ENCODE measurements around the gene EVI5.

Gene EVI5

DNA sequence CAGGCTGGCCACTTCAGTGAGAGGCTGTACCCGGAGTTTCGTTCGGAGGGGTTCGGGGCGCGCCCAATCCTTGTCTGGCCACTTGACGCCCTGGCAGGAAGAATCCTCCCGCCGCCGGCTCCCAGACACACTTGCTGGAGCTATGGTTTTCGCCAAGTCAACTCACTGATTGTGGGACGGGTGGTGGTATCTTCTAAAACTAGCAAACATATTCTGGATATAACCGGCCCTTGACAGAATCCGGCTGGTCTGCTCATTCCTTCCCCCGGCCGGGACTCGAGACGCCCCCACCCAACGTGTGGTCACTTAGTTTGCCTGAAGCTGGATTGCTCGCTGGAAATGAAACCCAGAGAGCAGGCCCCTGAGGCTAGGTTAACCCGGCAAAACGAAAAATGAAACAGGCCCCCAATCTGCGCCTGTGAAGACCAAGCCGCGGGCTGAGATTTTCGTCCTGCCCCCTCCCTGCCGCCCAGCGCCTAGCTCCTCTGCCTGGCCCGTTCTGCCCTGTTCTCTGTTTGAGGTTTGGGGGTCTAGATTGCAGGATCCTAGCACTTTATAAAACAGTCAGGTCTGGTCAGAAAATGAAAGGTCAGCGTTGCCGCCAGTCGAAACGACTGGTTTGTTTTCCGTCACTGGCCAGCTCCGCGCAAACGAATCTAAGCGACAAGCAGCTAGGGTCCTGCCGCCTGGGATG is 302.8 kb downstream of the EVI5 start:
- DNase-seq: no peak
- in situ Hi-C loops (cut with MboI; ENCODE audit: low pct_unique_long_range_greater_than_20kb, low sequenced_read_pairs): loop anchor here (10.0 kb wide), 1 partner anchor 123 kb away; no protein-coding TSS in a partner anchor

DNA sequence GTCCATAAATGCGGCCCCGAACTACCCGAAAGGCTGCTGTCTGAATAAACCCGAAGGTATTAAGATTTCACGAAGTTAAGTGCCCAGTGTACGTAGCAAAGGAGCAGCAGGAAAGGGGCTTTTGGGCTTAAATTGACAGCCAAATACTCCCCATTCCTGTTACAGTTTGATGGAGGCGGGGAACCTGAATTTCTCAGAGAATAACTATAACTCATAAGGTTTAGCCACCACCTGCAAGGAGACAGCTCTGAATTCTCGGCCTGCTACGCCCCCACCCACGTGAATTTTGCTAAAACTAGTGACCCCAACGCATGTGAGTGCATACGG is 303.3 kb downstream of the EVI5 start:
- DNase-seq: no peak
- in situ Hi-C loops (cut with MboI; ENCODE audit: low pct_unique_long_range_greater_than_20kb, low sequenced_read_pairs): loop anchor here (10.0 kb wide), 1 partner anchor 123 kb away; no protein-coding TSS in a partner anchor

DNA sequence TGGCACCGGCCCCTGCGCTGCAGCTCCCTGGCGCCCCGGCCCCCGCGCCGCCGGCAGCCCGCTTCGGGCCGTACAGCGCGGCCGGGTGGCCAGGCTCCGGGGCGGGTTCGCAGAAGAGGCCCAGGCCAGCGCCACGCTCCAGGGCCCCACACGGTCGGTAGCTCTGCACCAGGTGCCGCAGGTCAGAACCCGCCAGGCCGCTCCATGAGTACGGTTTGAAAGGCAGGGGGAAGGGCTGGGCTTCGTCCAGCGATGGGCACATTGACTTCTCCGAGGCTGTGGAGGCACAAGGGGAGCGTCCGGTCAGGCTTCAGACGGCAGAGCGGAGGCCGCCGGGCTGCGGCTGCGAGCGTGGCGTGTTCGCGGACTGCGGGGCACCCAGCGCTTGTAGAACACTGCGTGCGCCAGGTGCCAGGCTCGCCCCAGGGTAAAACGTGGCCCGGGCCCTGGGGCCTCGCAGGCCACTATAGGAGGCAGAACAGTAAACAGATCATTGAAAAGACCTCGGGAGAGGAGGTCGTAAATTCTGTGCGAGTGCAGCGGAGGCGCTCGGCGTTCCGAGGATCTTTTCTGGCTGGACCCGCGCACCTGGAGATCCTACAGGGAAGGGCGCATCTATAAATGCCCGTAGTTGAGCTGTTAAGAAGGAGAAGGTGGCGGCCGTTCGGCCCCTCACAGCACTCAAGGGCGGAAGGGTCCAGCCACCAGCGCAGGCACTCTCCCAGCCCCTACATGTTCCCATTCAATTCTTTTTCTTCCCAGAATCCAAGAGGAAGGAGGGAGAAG is 303.9 kb downstream of the EVI5 start:
- in situ Hi-C loops (cut with MboI; ENCODE audit: low pct_unique_long_range_greater_than_20kb, low sequenced_read_pairs): loop anchor here (10.0 kb wide), 1 partner anchor 124 kb away; no protein-coding TSS in a partner anchor
- no peak for DNase-seq

GRCh38 chr1:92480200-92480812 is 304.6 kb downstream of the EVI5 start:
- no peak for DNase-seq
- in situ Hi-C loops (cut with MboI; ENCODE audit: low pct_unique_long_range_greater_than_20kb, low sequenced_read_pairs): loop anchor here (10.0 kb wide), 1 partner anchor 124 kb away; no protein-coding TSS in a partner anchor

DNA sequence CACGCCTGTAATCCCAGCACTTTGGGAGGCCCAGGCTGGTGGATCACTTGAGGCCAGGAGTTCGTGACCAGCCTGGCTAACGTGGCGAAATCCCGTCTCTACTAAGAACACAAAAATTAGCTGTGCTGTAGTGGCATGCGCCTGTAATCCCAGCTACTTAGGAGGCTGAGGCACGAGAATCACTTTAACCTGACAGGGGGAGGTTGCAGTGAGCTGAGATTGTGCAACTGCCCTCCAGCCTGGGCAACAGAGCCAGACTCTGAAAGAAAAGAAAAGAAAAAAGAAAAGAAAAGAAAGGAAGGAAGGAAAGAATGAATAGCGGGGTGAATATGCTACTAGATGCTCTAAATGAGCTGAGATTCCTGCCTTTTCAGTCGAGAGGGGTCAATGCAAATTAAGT is 305.3 kb downstream of the EVI5 start:
- no peak for DNase-seq
- in situ Hi-C loops (cut with MboI; ENCODE audit: low pct_unique_long_range_greater_than_20kb, low sequenced_read_pairs): no loop called here

GRCh38 chr1:92478393-92478792 is 306.5 kb downstream of the EVI5 start:
- DNase-seq: peak; percentile 12
- in situ Hi-C loops (cut with MboI; ENCODE audit: low pct_unique_long_range_greater_than_20kb, low sequenced_read_pairs): no loop called here

- peak; percentile 83 for DNase-seq
- in situ Hi-C loops (cut with MboI; ENCODE audit: low pct_unique_long_range_greater_than_20kb, low sequenced_read_pairs): no loop called here
Observed at GRCh38 chr1:92476071-92476631, 308.8 kb downstream of the EVI5 start.

- no peak for DNase-seq
- in situ Hi-C loops (cut with MboI; ENCODE audit: low pct_unique_long_range_greater_than_20kb, low sequenced_read_pairs): no loop called here
Observed at GRCh38 chr1:92475029-92475428, 309.9 kb downstream of the EVI5 start.

DNA sequence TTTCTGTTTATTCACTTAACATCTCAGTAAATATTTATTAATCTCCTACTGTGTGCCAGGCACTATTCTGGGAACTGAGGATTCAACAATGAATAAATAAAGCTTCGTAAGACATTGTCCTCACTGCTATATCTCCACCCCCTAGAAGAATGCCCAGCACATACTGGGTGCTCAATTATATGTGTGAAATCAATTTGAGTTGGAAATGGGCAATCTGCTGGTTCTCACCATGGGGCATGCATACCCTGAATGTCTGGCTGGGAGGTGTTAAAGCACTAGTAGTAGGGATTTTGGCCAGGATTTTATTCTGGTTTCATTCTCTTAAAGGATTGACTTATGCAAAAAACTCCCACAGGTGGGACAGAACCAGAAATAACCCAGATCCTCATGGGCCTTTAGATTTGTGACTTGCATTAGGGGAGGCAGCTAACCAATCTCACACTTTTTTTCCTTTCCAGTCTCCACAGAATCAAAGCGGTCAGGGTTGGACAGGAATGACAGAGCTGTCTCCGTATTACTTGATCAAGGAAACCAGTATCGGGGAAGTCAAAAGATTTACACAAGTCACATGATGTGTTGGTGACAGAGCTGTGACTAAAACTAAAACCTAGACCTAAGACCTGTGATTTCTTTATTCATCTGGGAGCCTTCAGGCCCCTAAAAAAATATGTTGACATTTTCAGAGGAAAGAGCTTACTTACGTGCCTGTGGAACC is 311.0 kb downstream of the EVI5 start:
- in situ Hi-C loops (cut with MboI; ENCODE audit: low pct_unique_long_range_greater_than_20kb, low sequenced_read_pairs): no loop called here

GRCh38 chr1:92470216-92470615 is 314.7 kb downstream of the EVI5 start:
- DNase-seq: no peak
- in situ Hi-C loops (cut with MboI; ENCODE audit: low pct_unique_long_range_greater_than_20kb, low sequenced_read_pairs): no loop called here

More for the DNA sequence above, 311.0 kb downstream of the EVI5 start:
- peak; percentile 12 for DNase-seq

GRCh38 chr1:92466683-92467352 is 318.1 kb downstream of the EVI5 start:
- peak; percentile 55 for DNase-seq
- in situ Hi-C loops (cut with MboI; ENCODE audit: low pct_unique_long_range_greater_than_20kb, low sequenced_read_pairs): loop anchor here (10.0 kb wide), 1 partner anchor 152 kb away; no protein-coding TSS in a partner anchor

DNA sequence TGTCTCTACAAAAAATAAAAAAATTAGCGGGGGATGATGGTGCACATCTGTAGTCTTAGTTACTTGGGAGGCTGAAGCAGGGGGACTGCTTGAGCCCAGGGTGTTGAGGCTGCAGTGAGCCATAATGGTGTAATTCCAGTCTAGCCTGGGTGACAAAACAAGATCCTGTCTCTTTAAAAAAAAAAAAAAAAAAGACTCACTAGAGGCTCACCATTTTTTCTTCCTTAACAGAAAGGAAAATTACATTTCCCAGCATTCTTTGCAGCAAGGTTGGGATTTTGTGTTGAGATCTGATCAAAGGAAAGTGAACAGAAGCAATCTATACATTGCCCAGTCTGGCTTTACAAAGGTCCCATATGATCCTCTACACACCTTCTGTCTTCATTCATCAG is 319.7 kb downstream of the EVI5 start:
- DNase-seq: no peak
- in situ Hi-C loops (cut with MboI; ENCODE audit: low pct_unique_long_range_greater_than_20kb, low sequenced_read_pairs): loop anchor here (10.0 kb wide), 1 partner anchor 150 kb away; no protein-coding TSS in a partner anchor

DNA sequence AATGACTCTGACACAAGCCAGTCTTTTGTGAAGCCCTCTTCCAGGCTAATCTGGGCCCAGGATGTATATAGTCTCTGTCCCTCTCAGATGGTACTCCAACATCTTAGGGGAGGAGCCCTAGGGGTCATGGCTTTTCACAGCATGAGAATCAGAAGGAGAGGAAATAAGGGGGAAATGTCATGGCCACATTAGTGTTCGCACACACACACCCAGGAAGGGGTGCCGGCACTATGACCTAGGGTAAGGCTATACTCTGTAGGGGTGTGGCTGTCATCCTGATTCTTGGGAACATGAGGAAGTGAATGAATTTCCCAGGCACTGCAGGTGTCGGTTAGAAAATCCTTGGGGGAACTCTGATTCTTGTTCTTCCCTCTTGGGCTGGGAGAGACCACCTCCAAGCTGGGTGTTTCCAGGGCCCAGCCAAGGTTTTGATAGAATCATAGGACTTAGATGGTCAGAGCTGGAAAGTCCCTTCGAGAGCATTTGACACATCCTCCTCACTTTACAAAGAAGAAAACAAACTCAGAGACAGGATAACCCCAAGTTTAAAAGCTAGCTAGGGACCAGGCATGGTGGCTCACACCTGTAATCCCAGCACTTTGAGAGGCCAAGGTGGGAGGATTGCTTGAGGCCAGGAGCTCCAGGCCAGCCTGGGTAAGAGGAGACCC is 320.2 kb downstream of the EVI5 start:
- no peak for DNase-seq
- in situ Hi-C loops (cut with MboI; ENCODE audit: low pct_unique_long_range_greater_than_20kb, low sequenced_read_pairs): loop anchor here (10.0 kb wide), 1 partner anchor 150 kb away; no protein-coding TSS in a partner anchor

- peak; percentile 88 for DNase-seq
- in situ Hi-C loops (cut with MboI; ENCODE audit: low pct_unique_long_range_greater_than_20kb, low sequenced_read_pairs): loop anchor here (10.0 kb wide), 1 partner anchor 147 kb away; no protein-coding TSS in a partner anchor
Observed at GRCh38 chr1:92461364-92462097, 323.4 kb downstream of the EVI5 start.

DNA sequence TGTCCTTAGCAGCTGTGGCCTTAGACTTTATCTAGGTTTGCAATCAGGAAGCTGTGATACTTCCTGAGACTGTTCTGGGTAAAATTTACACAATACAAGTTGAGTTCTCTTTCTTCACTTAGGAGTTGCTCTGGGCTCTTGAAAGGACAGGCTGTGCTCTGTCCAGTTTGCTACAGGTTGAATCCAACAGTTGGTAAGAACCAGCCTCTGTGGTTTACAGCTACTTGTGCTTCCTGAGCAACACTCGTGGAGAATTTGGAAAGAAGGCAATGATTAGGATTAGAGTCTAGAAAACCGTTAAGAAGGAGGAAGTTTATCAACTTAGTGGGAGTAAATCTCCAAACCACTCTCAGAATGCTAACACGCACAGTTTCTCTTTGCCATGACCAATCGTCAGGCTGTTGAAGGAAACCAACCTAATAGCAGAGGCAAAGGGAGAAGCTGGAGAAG is 325.0 kb downstream of the EVI5 start:
- in situ Hi-C loops (cut with MboI; ENCODE audit: low pct_unique_long_range_greater_than_20kb, low sequenced_read_pairs): loop anchor here (10.0 kb wide), 1 partner anchor 145 kb away; no protein-coding TSS in a partner anchor

More for the DNA sequence above, 325.0 kb downstream of the EVI5 start:
- peak; percentile 97 for DNase-seq

Data from KBM-7 (cell line).